ENCODE measurements around the gene CLRN3.

Gene CLRN3

DNA sequence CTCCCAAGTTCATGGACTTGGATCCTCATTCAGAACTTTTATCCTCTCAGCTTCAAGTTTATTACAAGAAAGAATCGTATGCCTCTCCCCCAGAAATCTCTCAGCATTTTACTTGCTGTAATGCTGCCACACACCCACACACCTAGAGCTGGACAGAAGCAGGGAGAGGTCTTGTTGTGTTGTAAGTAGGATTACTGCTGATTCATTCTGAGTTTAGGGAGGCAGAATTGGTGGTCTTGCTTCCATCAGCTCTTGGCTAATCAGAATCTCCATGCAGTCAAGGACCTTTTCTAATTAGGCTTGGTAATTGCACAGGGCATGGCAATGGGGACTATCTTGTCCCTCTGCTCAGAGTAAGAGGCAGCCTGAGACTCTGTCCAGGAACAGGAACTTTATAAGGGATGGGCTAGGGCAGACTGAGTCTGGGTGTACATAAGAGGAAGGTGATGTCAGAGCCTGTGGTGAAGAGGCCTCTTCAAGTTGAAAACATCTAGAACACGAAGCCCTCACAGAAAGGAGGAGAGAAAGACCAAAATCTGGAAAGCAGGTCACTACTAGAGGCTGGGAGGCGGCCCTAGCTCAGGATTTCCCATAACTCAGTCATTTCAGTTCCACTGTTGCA is 7.1 kb upstream of the CLRN3 start:
- DNase-seq (ENCODE audit: low read depth) = no peak

DNA sequence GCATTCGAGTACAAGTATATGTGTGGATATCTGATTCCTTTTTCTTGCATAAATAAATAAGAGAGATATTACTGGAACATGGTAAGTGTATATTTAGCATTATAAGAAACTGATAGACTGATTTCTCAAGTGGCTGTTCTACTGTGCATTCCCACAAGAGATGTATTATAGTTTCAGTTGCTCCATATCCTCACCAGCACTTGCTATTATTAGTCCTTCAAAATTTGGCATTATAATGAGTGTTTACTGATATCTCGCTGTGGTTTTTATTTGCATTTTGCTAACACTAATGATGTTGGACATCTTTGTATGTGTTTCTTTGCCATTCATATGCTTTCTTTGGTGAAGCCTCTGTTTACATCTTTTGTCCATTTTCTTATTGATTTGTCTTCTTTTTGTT is 4.4 kb upstream of the CLRN3 start:
- DNase-seq (ENCODE audit: low read depth) = no peak

DNA sequence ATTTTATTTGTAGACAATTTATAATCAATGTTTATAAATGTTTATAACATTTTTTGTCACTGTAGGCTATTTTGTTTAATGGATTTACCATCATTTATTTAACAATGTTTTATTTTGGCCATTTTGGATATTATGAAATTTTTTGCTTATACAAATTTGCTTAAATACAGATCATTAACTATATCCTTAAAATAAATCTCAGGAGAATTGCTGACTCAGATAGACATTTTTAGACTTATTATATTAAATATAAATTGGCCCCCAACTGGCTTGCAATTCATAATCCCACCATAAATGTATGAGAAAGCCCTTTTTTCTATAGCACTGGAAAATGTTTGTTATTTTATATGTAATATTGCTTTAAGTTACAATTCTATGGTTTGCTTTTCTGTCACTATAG is 3.8 kb upstream of the CLRN3 start:
- DNase-seq (ENCODE audit: low read depth) = no peak

DNA sequence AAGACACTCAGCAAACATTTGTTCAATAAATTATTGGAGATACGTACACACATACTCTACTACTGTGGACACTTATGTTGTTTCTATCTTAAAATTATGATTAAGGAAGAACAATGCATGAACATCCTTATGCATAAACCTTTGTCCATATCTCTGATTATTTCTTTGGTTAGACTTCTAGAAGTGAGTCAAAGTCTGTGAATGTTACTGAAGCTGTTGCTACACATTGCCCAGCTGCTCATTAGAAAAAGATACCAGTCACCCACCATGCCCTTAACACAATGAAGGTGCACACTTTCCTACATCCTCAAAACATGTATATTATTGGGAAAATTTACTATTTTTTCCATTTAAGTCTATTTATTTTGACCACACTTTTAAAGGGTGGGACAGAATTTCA is 1.4 kb upstream of the CLRN3 start:
- DNase-seq (ENCODE audit: low read depth) = no peak

DNA sequence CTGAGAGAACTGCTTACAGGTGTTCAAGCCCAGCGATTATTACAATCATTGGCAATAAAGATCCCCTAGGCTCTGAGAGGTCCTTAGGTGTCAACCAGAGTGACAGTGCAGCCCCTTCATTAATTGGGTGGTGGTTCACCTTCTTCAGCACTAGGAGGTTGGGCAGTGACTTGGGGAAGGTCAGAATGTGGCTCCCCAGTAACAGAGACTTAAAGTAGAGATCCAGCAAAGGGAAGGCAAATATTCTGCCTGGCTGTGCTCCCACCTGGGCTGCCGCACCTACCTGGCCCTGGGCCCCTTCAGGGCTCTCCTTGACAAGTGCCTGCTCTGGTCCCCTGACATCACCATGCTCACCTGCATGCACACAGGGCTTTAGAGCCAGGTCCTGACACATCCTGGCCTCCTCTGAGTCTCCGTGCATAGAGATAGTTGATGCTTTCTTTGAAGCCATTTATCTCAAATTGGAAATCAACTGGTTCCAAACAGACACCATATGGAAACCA is 1.9 kb downstream of the CLRN3 start:
- no peak for DNase-seq (ENCODE audit: low read depth)

DNA sequence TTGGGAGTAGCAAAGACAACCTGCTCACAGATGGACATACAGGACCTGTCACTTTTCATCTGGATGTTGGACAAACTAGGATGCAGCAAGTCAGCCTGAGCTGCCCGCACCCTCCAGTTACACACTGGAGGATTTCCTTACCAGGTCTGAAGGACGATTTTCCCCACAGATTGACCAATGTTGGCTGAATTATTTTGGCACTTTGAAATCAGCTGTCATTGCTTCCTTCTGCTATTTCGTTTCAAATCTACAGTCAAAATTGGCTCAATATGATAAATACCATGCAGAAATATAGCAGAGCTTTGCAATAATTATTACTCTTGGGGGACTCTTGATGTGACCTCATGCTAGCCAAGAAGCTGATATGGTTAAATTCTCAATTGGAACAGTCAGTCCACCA is 2.5 kb downstream of the CLRN3 start:
- DNase-seq (ENCODE audit: low read depth) = no peak

DNA sequence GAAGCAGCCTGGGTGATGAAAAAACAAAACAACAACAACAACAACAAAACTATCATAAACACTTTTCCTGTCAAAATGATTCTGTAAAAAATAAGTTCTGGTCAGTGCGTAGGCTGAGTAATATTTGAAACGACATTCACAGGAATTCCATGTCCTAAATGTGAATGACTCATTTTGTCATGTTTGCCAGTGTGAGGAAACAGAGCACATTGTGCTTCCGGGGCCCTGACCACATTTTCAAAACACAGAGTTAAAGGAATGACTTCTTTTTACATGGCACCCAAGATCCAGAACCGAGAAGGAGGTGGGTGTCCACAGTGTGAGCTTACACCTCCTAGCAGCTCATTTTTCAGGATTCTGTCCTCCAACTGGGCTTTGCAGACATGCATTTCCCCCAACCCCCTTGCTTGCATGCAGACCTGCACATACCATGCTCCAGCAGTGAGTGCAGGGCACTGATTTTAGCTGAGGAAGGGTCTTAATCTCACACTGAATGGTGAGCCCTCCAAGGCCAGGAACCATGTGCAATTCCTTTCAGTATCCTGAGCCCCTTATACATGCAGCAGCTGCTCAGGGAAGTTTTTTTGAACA is 3.0 kb downstream of the CLRN3 start:
- DNase-seq (ENCODE audit: low read depth) = no peak

DNA sequence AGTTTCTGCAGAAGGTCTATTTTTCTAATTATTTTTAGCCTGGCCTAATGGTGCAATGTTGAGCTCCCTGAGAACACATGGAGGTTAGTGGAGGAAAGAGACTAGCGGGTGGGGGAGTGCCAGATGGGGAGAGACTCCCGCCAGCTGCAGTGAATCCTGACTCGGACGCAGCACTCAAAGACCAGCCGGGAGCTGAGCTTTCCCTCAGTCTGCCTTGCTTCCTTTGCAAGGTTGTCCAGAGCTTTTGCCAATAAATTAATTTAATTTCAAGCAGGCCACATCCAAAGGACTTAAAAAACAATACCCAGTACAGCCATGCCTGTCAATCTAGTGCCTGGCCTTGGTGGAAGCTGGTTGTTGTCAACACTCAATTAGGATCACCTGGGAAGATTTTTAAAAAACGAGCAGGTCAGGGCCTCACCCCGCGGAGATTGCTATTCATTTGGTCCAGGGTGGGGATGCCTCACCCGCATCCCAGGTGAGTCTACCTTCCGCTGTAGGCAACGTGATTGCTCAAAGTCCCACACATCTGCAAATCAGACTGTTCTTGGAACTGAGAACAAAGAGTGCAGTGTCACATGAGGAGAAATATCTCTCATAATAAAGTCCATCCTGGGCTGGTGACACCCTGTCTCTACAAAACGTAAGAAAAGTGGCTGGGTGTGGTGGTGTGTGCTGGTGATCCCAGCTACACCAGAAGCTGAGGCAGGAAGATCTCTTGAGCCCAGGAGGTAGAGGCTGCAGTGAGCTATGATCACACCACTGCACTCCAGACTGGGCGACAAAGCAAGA is 4.0 kb downstream of the CLRN3 start:
- DNase-seq (ENCODE audit: low read depth) = no peak

DNA sequence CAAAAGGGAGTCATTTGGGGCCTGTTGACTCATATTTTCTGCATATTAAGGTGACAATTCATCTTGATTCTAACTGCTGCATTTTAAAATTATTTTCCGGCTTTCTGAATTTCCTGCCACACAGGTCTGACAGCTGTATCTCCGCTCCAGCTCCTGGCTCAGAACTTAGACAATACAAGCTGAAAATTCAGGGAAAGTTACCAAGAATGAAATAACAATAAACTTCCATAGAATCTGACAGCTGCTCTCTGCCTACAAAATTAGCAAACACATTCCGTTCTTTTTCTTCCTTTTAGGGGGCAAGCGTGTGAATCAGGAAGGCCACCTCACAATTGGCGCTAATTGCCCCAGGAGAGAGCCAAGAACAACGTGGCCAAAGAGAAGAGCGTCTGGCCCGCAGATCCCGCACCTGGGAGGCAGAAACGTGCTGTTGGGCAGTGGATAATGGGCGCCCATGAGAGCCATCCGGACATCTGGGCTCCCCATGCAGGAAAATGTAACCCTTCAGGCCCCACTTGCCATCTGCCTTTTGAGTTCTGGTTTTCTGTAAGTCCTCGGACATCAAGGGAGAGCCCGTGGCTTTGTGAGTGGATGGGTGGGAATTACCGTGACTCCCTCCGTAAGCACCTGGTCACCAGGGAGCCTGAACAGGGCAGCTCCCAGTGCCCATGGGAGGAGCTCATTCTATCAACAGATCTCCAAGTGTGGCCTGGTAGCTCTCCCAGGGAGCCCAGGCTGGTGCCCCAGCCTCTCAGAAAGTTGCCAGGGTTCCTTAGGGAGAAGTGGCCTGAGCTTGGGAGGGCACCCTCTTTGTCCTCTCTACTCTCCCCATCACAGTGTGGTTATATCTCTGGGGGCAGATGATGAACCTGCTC is 5.0 kb downstream of the CLRN3 start:
- no peak for DNase-seq (ENCODE audit: low read depth)

DNA sequence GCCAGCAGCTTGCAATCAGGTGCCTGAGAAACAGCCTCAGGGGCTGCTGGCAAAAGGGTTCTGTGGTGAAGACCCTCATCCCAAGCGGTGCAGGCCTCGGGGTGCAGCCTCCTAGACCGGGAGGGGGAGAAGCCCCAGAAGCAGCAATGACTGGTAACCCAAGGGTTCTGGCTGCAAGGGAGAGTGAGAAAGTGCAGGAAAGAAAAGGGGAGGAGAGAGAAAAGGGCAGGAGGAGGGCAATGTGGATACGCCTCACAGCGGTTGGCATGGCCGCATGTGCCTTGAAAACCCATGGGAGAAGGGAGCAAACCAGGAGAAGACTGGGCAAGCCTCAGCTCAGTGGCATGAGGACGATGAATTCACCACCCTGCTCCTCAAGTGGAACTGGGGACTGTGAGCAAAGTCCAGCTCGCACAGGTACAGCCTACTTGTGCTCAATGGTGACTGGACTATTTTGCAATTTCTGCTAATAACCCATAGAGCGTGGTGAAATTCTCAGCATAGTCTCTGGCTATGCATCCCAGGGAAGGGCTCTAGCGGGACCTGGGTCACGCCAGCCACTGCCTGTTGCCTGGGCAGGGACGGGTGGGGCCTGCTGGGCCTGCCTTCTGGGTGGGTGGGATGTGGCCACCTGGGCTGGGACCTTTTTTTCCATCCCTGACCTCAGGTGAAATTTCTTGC is 6.2 kb downstream of the CLRN3 start:
- DNase-seq (ENCODE audit: low read depth) = no peak

DNA sequence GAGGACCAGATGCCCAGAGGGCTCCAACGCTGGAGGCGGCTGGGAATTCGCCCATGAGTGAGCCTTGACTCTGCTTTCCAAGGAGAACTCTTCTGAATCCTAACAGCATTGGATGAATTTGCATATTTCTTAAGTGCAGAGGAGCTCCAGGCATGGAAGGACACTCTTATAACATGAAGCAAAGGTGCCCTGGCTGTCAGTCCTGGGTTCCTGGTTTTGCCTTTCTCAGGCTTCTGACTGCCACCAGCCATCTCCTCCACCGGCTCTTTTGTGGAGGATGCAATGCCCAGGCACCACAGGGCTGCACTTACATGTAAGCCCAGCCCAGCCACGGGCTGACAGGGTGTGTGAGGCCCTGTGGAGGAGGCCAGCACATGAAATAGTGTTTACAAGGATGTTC is 8.2 kb downstream of the CLRN3 start:
- no peak for DNase-seq (ENCODE audit: low read depth)

DNA sequence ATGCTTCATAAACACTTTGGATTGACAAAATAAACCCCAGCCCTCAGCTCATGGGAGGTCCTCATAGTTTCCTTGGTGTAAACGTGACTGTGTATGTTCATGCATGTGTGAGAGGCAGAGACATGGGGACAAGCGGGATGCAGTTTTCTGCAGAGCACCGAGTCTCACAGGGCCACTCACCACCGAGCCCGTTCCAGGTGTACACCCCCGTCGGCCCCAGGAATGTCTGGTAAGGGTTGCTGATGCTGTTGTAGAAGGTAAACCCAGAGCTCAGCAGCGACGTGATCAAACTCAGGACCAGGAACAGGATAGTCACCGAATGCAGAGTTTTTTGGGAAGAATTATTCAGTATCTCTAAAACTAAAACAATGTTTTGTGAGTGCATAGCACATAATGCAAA is 9.2 kb downstream of the CLRN3 start:
- DNase-seq (ENCODE audit: low read depth) = no peak

DNA sequence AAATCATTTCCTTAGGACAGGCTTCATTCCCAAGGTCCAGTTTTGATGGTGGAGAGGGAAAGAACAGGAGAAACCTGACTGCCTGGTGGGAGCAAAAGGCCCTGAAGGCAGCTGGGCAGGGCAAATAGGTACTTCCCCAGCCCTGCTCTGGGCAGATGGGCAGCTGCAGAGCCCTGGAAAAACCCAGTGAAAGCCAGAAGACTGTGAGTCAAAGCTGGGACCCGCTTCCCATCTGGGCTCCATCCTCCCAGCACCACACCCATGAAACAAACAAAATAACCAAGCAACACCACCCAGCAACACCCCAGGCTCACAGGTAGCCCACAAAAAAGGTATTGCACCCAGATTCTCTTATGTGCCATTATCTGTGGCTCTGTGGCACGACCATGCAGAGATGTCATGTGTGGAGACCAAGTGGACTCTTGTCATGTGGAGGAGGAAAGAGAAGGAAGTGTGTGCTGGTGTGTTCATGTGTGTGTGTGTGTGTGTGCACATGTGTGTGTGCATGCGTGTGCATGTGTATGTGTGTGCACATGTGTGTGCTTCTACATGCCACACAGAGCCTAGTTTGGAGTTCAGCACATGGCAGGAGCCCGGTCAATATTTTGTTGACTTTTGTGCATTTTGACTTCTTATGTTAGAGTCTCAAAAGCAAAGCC is 9.8 kb downstream of the CLRN3 start:
- DNase-seq (ENCODE audit: low read depth) = no peak

DNA sequence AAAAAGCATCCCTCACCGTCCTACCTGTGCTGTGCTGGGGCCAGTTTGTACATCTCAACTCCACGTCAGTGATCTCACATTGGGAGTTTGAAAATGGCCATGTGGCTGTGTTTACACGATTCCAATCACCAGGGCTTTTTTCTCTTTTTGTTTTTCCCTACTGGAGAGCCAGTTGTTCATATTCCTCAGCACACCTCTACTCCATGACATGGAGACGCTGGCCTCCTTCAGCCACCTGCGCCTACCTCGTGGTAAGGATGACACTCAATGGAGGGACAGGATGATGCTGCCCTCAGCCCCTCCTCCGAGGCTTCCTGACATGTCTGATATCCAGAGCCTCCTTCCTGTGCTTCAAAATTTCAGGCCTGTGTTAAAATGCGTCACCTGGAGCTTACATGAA is 10.3 kb downstream of the CLRN3 start:
- DNase-seq (ENCODE audit: low read depth) = no peak

DNA sequence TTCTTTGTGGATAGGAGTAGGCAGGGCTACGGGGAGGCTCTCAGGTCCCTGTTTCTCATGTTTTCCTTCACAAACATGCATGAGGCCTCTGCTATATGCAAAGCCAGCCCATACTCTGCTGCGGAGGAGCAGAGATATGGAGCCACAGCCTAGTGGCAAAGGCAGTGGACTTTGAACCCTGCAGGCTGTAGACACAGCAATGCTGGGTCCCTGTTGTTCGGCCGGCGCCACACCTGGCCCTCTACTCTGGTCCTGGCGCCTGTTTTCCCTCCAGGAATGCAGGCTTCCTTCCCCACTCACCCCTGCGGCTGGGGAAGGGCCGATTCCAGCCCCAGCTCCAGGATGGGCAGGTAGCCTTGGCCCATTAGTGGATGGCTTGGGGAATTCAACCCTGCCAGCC is 11.5 kb downstream of the CLRN3 start:
- DNase-seq (ENCODE audit: low read depth) = no peak

DNA sequence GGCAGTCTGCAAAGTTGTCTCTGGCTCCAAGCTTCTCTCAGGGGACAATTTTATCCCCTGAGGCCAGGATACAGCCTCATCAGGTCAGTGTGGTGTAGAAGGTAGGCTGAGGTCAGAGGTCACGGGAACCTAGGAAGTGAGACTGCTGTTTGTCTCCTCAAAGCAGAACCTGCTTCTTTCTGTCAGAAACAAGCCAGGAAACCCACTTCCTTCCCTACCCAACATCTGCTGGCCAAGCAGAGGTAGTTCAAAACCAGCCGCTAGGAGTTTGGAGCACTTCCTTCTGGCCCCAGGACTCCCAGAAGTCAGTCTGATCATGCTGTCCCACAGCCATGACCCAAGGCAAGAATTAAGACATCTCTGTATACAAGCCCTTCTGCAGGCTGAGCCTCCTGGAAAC is 12.2 kb downstream of the CLRN3 start:
- no peak for DNase-seq (ENCODE audit: low read depth)

DNA sequence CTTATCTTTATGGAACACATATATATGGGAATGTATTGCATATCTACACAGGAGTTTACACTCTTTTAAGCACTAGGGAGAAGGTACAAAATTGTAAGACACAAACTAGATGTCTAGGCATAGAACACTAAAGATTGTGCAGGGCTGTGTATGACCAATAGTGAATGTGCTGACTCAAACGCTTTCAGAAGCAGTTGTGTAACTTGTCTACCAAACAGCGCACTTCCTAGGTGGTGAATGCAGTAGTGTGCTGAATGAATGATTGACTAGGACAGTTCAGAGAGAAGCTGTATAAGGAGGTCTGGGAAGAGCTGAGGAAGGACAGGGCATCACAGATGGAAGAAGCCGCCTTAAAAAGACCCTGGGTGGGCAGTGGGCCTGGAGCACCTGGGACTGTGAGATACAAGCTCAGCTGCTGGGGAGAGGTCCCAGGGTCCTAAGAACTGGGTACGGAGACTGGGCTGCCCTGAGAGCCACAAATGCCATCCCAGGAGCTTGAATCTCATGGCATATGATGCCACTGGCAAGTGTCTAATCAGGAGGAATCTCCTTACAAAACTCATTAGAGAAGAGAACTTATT is 14.2 kb downstream of the CLRN3 start:
- DNase-seq (ENCODE audit: low read depth) = no peak

DNA sequence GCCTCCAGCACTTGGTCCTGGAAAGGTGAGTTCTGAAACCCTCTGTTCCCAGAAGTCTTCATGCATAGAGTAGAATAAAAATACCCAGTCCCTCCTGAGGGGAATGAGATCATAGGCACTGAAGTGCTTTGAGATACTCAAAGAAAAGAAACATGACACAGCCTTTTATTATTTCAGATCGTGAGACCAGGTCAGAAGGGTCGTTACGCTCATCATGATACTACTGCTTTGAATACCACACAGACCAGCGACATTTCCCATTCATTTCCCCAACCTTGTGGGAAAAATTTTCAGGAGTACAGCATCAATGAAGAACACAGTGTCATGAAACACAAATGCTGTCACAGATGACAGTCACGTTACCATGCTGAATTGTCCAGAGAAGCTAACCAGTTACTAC is 15.0 kb downstream of the CLRN3 start:
- no peak for DNase-seq (ENCODE audit: low read depth)

DNA sequence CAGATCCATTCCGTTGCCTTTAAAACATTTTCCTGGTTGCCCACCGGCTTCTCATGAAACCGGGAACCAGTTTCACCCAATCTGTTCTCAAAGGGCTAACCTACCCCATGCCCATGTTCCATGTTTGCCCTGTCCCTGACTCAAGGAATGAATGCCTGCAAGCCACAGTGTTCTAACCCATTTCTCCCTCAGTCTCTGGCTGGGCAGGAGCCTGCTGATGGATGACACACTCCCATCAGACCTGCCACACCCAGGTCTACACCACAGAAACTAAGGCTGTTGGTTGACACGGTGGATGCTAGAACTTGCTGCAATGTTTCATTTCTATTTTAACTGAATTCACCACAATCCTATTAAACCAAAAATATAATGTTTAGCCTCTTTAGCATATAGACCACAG is 15.6 kb downstream of the CLRN3 start:
- no peak for DNase-seq (ENCODE audit: low read depth)

DNA sequence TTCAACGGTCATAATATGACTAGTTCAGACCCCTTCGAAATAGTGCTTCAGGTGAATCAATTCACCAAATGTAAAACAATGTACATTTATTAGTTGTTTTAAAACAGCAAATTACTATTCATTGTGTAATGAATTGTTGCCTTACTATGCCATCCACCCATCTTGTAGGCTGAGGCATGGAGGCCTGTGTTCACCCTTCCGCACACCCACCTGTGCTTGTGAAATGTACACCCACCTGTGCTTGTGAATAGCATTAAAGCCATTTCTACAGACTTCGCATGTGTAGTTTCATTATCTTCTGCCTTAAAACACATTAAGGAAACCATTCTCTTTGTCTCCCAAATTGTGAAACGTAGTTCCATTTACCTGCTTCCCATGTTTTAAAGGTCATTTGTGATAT is 16.8 kb downstream of the CLRN3 start:
- DNase-seq (ENCODE audit: low read depth) = no peak

DNA sequence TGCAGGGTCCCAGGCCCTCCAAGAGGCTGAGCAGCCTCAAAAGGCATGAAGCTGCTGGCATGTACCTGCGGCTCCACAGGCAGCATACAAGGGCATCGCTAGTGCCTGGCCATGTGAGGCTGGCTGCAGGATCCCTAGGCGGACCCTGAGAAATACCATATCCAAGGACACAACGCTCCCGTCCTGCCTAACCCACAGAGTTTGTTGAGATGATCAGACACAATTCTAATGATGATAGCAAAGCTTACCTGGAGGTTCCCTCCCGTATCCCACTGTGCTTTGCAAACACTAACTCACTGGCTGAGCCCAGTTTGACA is 17.3 kb downstream of the CLRN3 start:
- no peak for DNase-seq (ENCODE audit: low read depth)

All from activated T-cell treated with anti-CD3 and anti-CD28 coated beads for 48 hours (primary cell).